Right lobe of liver (tissue), 6 donors: ENCODE data around the gene TGM2. TPM values are rescaled to one million over a fixed set of nuclear protein-coding genes. Genes with fewer than 3 reads are reported as not detected.
"Not testable (repeated sequence)": the region's sequence is repeated elsewhere in the genome, so short reads cannot be mapped to it uniquely, and the experiment has no call there.

Experiments used
- ATAC-seq, 4 donors: fragments of 200-7000 bp; cut with Tn5 transposase; one replicate each; pipeline ENCODE4 v1.9.1; 2020; ENCODE audit warnings: mild to moderate bottlenecking in 4 of 4, moderate library complexity in 4 of 4
- DNase-seq, 3 donors: peaks; one replicate each; pipeline ENCODE4 v3.0.0-alpha.2; 2020
- H3K27ac ChIP-seq, 3 donors: fragments of 200-600 bp; one replicate each; pipeline ENCODE4 v1.8.0; 2022
- H3K27me3 ChIP-seq, 2 donors: fragments of 200-600 bp; one replicate each; pipeline ENCODE4 v1.8.0; 2022
- H3K36me3 ChIP-seq, 4 donors: fragments of 200-600 bp; sonication (generic) in 1 of 4; one replicate each; pipeline versions ENCODE4 v1.5.1 to v1.8.0; 2017 to 2022; ENCODE audit warnings: control low read depth in 1 of 4
- H3K4me1 ChIP-seq, 4 donors: fragments of 200-600 bp; sonication (generic) in 1 of 4; one replicate each; pipeline versions ENCODE4 v1.5.1 to v1.8.0; 2017 to 2022; ENCODE audit warnings: control low read depth in 1 of 4
- H3K4me3 ChIP-seq, 3 donors: fragments of 200-600 bp; one replicate each; pipeline ENCODE4 v1.8.0; 2022
- H3K9me3 ChIP-seq, 4 donors: fragments of 200-600 bp; sonication (generic) in 1 of 4; one replicate each; pipeline versions ENCODE4 v1.5.1 to v1.8.0; 2017 to 2022; ENCODE audit warnings: control low read depth in 1 of 4
- CTCF ChIP-seq, 4 donors: fragments of 200-600 bp in 3 of 4; fragments of 450-650 bp in 1 of 4; IDR thresholded peaks; one replicate each; pipeline versions ENCODE4 v1.5.1 to v1.8.0; 2016 to 2022; ENCODE audit warnings: antibody characterized with exemption in 4 of 4, mild to moderate bottlenecking in 2 of 4
- POLR2A ChIP-seq: fragments of 450-650 bp; IDR thresholded peaks from one replicate; pipeline ENCODE4 v1.6.1; 2017; ENCODE audit warnings: antibody characterized with exemption, mild to moderate bottlenecking
- WGBS: methylation state at CpG from one replicate; pipeline ENCODE4 v1.1.6; 2018; ENCODE audit warnings: low coverage, low lambda C conversion rate; ENCODE audit not compliant: insufficient coverage; ENCODE audit errors: missing lambda C conversion rate; 5-methylcytosine and 5-hydroxymethylcytosine counted together
- intact Hi-C, 2 donors: fragments of 100-400 bp; cut with DNase I; formaldehyde crosslinking; loops; one replicate each; pipeline versions ENCODE4 v1.11.2 to v1.14.1; 2022
- total RNA-seq, 6 experiments: library from RNA; depleted of rRNA in 2 of 6; stranded (reverse); fragments of >200 nt in 2 of 6; fragmentation: NEBNext Ultra II Directional in 3 of 6; extraction: Animal tissue kit (Norgen Biotek cat#: 25700) in 3 of 6; gene quantifications; one replicate each; pipeline versions ENCODE4 v1.1.0 to v1.2.4, GENCODE V29; 2016 to 2023
- donor health status: DM: no; HTN: yes; CAD: no.
- donor health status: DM: no; HTN: no; CAD: no.
- donor health status: DM: no; HTN: no; CAD: no.
- donor health status: DM: no; HTN: yes; CAD: no.
- donor health status: DM: no; HTN: yes; CAD: no.

TGM2 gene
- total RNA-seq, 6 experiments from 2014 or later: 135 to 940 (median 474) TPM

- no peaks in the 10 kb centered on the region for H3K9me3 ChIP-seq
- no peak for ATAC-seq
- no peaks in the 10 kb centered on the region for H3K36me3 ChIP-seq
- H3K27ac ChIP-seq: no peak overlapping the region
- peaks cover 0 to 12% (median 0%) of the 10 kb centered on the region in 4 donors for H3K4me1 ChIP-seq
- no peaks in the 10 kb centered on the region for H3K27me3 ChIP-seq
- intact Hi-C loops: no loop called here
- H3K4me3 ChIP-seq: no peak overlapping the region
- WGBS: 73% methylated on average over 2 of the region's 5 CpGs
- DNase-seq: no peak
- TF ChIP-seq POLR2A (no peak), CTCF (IDR thresholded peaks at IDR 0.05) (no peak)
Measured at GRCh38 chr20:38106461-38106860, 58.6 kb downstream of the TGM2 start.

- DNase-seq (no peak), ATAC-seq (no peak)
- intact Hi-C loops: no loop called here
- no peaks in the 10 kb centered on the region for H3K36me3 ChIP-seq
- no peak overlapping the region for H3K27ac ChIP-seq
- H3K4me3 ChIP-seq: no peak overlapping the region
- 28% methylated on average over 1 of the region's 1 CpG for WGBS
- no peaks in the 10 kb centered on the region for H3K9me3 ChIP-seq
- H3K27me3 ChIP-seq: no peaks in the 10 kb centered on the region
- TF ChIP-seq POLR2A (no peak), CTCF (IDR thresholded peaks at IDR 0.05) (no peak)
- peaks cover 0 to 3% (median 0%) of the 10 kb centered on the region in 4 donors for H3K4me1 ChIP-seq
Measured at GRCh38 chr20:38104285-38104684, 60.8 kb downstream of the TGM2 start.

DNA sequence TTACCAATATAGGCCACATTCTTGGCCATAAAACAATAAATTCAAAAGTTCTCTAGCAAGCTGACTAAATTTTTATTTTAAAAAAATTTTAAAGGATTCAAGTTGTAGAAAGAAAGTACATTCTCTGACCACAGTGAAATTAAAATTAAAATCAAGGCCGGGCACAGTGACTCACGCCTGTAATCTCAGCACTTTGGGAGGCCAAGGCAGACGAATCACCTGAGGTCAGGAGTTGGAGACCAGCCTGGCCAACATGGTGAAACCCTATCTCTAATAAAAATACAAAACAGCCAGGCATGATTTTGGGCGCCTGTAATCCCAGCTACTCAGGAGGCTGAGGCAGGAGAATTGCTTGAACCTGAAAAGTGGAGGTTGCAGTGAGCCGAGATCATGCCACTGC, 62.9 kb downstream of the TGM2 start:
- H3K27ac ChIP-seq, H3K4me3 ChIP-seq, H3K4me1 ChIP-seq, H3K9me3 ChIP-seq, intact Hi-C loops, H3K36me3 ChIP-seq, H3K27me3 ChIP-seq, DNase-seq, ATAC-seq: not testable (repeated sequence)
- WGBS: 88% methylated on average over 5 of the region's 5 CpGs

DNA sequence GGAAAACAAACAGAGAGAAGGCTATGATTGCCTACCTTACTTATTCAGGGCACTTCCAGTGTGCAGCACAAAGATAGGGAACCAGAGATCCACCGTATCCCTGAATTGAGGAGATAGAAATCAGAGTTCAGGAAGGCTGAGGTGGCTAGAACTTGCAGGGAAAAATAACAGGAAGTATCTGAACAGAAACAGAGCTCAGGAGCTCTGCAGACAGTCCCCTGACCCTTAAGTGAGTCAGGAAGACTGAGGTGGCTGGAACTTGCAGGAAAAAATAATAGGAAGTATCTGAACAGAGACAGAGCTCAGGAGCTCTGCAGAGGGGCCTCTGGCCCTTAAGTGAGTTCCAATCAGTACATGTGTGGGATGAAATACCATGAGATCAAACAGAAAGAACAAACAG, 66.1 kb downstream of the TGM2 start:
- H3K27ac ChIP-seq: no peak overlapping the region
- DNase-seq (no peak), ATAC-seq (peak; percentile 8 to 73 (median 32))
- peaks cover 0 to 11% (median under 1%) of the 10 kb centered on the region in 4 donors for H3K4me1 ChIP-seq
- H3K36me3 ChIP-seq: no peaks in the 10 kb centered on the region
- no peaks in the 10 kb centered on the region for H3K9me3 ChIP-seq
- TF ChIP-seq POLR2A: no peak
- TF ChIP-seq CTCF (IDR thresholded peaks at IDR 0.05): no peak
- 57% methylated on average over 1 of the region's 1 CpG for WGBS
- intact Hi-C loops: no loop called here
- H3K4me3 ChIP-seq: no peak overlapping the region
- no peaks in the 10 kb centered on the region for H3K27me3 ChIP-seq

DNA sequence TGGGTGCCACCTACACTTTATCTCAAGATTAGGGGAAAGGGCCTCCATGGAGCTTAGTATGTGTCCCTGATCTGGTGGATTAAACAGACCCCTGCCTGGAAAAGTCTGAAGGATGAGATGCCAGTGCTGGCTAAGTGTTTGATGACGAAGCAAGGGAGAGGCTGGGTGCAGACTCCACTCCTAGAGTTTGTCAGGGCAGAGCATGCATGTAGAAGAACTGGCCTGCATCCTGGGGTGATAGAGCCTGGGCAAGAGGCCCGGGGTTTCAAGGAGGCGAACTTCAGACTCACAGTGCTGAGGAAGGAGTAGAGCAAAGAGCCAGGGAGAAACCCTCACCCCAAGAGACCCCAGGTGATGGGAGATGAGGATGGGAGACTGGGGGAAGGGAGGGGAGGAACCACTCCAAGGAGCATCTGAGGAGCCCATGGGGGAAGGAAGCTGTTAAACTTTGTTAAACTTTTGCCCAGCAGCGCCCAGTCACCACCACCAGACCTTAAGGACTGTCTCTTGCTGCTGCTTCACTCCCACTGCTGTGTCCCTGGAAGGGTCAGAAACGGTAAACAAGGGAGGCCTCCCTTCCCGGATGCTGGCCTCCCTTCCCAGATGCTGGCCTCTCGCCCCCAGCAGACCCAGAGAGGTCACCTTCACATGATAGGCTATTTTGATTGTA, 69.9 kb downstream of the TGM2 start:
- peaks cover 0 to 23% (median 2%) of the 10 kb centered on the region in 4 donors for H3K4me1 ChIP-seq
- intact Hi-C loops: no loop called here
- H3K27ac ChIP-seq: peak overlapping the region; percentile 45 to 61 (median 54)
- no peak for DNase-seq
- H3K27me3 ChIP-seq: no peaks in the 10 kb centered on the region
- H3K4me3 ChIP-seq: no peak overlapping the region
- peak; percentile 29 to 76 (median 62) for ATAC-seq
- H3K9me3 ChIP-seq: no peaks in the 10 kb centered on the region
- TF ChIP-seq CTCF (IDR thresholded peaks at IDR 0.05) (no peak), POLR2A (no peak)
- 58% methylated on average over 3 of the region's 7 CpGs for WGBS
- H3K36me3 ChIP-seq: peaks cover 0 to 7% (median 4%) of the 10 kb centered on the region in 4 donors
